A549 (cell line): ENCODE results near the gene MYO5C.

ENCODE experiments used
- CTCF ChIP-seq: fragments of >200 bp; sonication (Bioruptor Twin); formaldehyde crosslinking; IDR thresholded peaks from 3 replicates; pipeline ENCODE4 v1.5.1; 2016
- EHMT2 ChIP-seq: fragments of 200-600 bp; sonication (generic); IDR thresholded peaks from 2 replicates; pipeline ENCODE4 v1.6.1; 2016; ENCODE audit warnings: antibody characterized with exemption, low read depth, mild to moderate bottlenecking, moderate library complexity
- KDM1A ChIP-seq: fragments of 200-600 bp; sonication (generic); IDR thresholded peaks from 2 replicates; pipeline ENCODE4 v1.6.1; 2016; ENCODE audit warnings: low read depth, mild to moderate bottlenecking
- NFE2L2 ChIP-seq: fragments of 150-350 bp; conservative IDR thresholded peaks from 2 replicates; pipeline ENCODE4 v1.6.1; 2014; ENCODE audit warnings: low read length
- RCOR1 ChIP-seq: fragments of 150-350 bp; IDR thresholded peaks from 2 replicates; pipeline ENCODE4 v1.6.1; 2014; ENCODE audit warnings: antibody characterized with exemption, low read length, low read depth
- RFX5 ChIP-seq: fragments of 450-650 bp; IDR thresholded peaks from 2 replicates; pipeline ENCODE4 v1.7.1; 2014; ENCODE audit warnings: antibody characterized with exemption, mild to moderate bottlenecking, moderate library complexity
- RNF2 ChIP-seq: fragments of 200-600 bp; sonication (generic); IDR thresholded peaks from 2 replicates; pipeline ENCODE4 v1.6.1; 2016; ENCODE audit warnings: low read depth, mild to moderate bottlenecking, antibody characterized with exemption, moderate library complexity, borderline replicate concordance
- SREBF2 ChIP-seq: fragments of 450-650 bp; IDR thresholded peaks from 2 replicates; pipeline ENCODE4 v1.6.1; 2014; ENCODE audit warnings: mild to moderate bottlenecking, moderate library complexity
- ZNF302 ChIP-seq: fragments of 250-450 bp; sonication (Bioruptor Pico); IDR thresholded peaks from 2 replicates; pipeline ENCODE4 v1.9.0; 2021; ENCODE audit warnings: inconsistent platforms, mild to moderate bottlenecking, moderate library complexity

- TF ChIP-seq CTCF (peak; percentile 65), RCOR1 (no peak), KDM1A (no peak), NFE2L2 (no peak), ZNF302 (CRISPR knock-in tag) (no peak), SREBF2 (no peak), RFX5 (no peak), RNF2 (no peak), EHMT2 (no peak)
Observed at GRCh38 chr15:52183562-52184173, 111.9 kb downstream of the MYO5C start.
